Vagina (tissue), 2 donors: ENCODE data around the gene FCHO2.

ENCODE experiments used
- POLR2A ChIP-seq, 2 donors: fragments of 450-650 bp; IDR thresholded peaks; one replicate each; pipeline ENCODE4 v1.6.1; 2017; ENCODE audit warnings: antibody characterized with exemption in 2 of 2, mild to moderate bottlenecking in 2 of 2, moderate library complexity in 2 of 2
- POLR2AphosphoS5 ChIP-seq, 2 donors: sonication (generic); formaldehyde crosslinking; IDR thresholded peaks; one replicate each; pipeline ENCODE4 v1.9.0; 2017; ENCODE audit warnings: antibody characterized with exemption in 2 of 2, mild to moderate bottlenecking in 2 of 2, low read depth in 1 of 2; ENCODE audit not compliant: insufficient read depth in 1 of 2
- TF ChIP-seq, protein P1 (sequence below), 3 experiments: fragments of 450-650 bp in 2 of 3; fragments of 200-600 bp in 1 of 3; sonication (generic) in 1 of 3; IDR thresholded peaks; one replicate each; pipeline ENCODE4 v1.5.1; 2017 to 2019; ENCODE audit warnings: antibody characterized with exemption in 3 of 3, mild to moderate bottlenecking in 2 of 3, moderate library complexity in 2 of 3

DNA sequence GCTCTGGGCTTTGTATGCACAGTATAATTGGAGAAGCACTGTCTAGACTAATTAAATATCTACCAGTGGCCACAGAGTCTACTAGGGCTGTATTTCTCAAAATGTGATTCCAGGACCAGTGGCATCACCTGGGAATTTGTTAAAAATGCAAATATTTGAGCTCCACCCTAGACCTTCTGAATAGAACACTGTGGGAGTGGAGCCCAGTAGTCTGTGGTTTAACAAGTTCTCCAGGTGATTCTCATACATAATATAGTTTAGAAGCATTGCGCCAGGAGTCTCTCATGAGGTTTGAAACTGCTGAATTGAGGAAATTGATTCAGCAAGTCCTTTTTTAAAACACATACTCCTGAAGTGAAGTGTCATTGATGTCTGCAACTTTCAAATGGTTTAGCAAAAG lies 74.7 kb downstream of the FCHO2 start:
- TF ChIP-seq, protein P1, sequence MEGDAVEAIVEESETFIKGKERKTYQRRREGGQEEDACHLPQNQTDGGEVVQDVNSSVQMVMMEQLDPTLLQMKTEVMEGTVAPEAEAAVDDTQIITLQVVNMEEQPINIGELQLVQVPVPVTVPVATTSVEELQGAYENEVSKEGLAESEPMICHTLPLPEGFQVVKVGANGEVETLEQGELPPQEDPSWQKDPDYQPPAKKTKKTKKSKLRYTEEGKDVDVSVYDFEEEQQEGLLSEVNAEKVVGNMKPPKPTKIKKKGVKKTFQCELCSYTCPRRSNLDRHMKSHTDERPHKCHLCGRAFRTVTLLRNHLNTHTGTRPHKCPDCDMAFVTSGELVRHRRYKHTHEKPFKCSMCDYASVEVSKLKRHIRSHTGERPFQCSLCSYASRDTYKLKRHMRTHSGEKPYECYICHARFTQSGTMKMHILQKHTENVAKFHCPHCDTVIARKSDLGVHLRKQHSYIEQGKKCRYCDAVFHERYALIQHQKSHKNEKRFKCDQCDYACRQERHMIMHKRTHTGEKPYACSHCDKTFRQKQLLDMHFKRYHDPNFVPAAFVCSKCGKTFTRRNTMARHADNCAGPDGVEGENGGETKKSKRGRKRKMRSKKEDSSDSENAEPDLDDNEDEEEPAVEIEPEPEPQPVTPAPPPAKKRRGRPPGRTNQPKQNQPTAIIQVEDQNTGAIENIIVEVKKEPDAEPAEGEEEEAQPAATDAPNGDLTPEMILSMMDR (IDR thresholded peaks at IDR 0.05) = no peak
- TF ChIP-seq POLR2A (IDR thresholded peaks at IDR 0.05) = no peak
- TF ChIP-seq POLR2AphosphoS5 (IDR thresholded peaks at IDR 0.05; ENCODE audit: insufficient read depth in 1 of 2, low read depth in 1 of 2) = no peak
